Trophoblast cell (in vitro differentiated cells and primary cell): ENCODE data around the gene TM9SF2.

Experiments used
- DNase-seq, 2 donors: peaks; one replicate each; pipeline ENCODE4 v3.0.0-alpha.2; 2016
- H2AFZ ChIP-seq: 2 replicates; pipeline ENCODE4 v1.6.1; 2013; ENCODE audit warnings: low read length, moderate library complexity, mild to moderate bottlenecking; ENCODE audit not compliant: insufficient read depth, poor library complexity
- H2AK5ac ChIP-seq: 2 replicates; pipeline ENCODE4 v1.6.1; 2013; ENCODE audit warnings: mild to moderate bottlenecking, low read length
- H2BK120ac ChIP-seq: 2 replicates; pipeline ENCODE4 v1.6.1; 2013; ENCODE audit warnings: low read length, mild to moderate bottlenecking, moderate library complexity; ENCODE audit not compliant: insufficient read depth, poor library complexity
- H2BK12ac ChIP-seq: 2 replicates; pipeline ENCODE4 v1.6.1; 2013; ENCODE audit warnings: mild to moderate bottlenecking, low read length, moderate library complexity
- H2BK5ac ChIP-seq: 2 replicates; pipeline ENCODE4 v1.6.1; 2013; ENCODE audit warnings: low read length, low read depth, moderate library complexity, mild to moderate bottlenecking; ENCODE audit not compliant: poor library complexity
- H3K14ac ChIP-seq: 2 replicates; pipeline ENCODE4 v1.6.1; 2013; ENCODE audit warnings: mild to moderate bottlenecking, low read length
- H3K18ac ChIP-seq: 2 replicates; pipeline ENCODE4 v1.6.1; 2013; ENCODE audit warnings: mild to moderate bottlenecking, low read length
- H3K23ac ChIP-seq: 2 replicates; pipeline ENCODE4 v1.6.1; 2013; ENCODE audit warnings: low read length
- H3K27ac ChIP-seq: 2 replicates; pipeline ENCODE4 v1.5.1; 2013; ENCODE audit warnings: low read depth, mild to moderate bottlenecking, inconsistent platforms, low read length, moderate library complexity
- H3K27me3 ChIP-seq: 2 replicates; pipeline ENCODE4 v1.6.1; 2013; ENCODE audit warnings: inconsistent platforms, mild to moderate bottlenecking, low read length, moderate library complexity; ENCODE audit not compliant: insufficient read depth
- H3K36me3 ChIP-seq, 2 experiments: 1 replicate in 1 of 2; 2 replicates in 1 of 2; pipeline ENCODE4 v1.6.1; 2013; ENCODE audit warnings: low read length in 2 of 2, mild to moderate bottlenecking in 2 of 2, moderate library complexity in 1 of 2; ENCODE audit not compliant: insufficient read depth in 2 of 2, control insufficient read depth in 1 of 2
- H3K4ac ChIP-seq: 2 replicates; pipeline ENCODE4 v1.6.1; 2013; ENCODE audit warnings: low read depth, mild to moderate bottlenecking, low read length, moderate library complexity
- H3K4me1 ChIP-seq, 2 experiments: 1 replicate in 1 of 2; 2 replicates in 1 of 2; pipeline ENCODE4 v1.6.1; 2013; ENCODE audit warnings: low read length in 2 of 2, mild to moderate bottlenecking in 2 of 2, moderate library complexity in 1 of 2; ENCODE audit not compliant: insufficient read depth in 2 of 2, control insufficient read depth in 1 of 2
- H3K4me2 ChIP-seq: 2 replicates; pipeline ENCODE4 v1.6.1; 2013; ENCODE audit warnings: inconsistent platforms, mild to moderate bottlenecking, low read length, moderate library complexity
- H3K4me3 ChIP-seq: 2 replicates; pipeline ENCODE4 v1.5.1; 2013; ENCODE audit warnings: mild to moderate bottlenecking, low read depth, low read length, inconsistent platforms
- H3K79me1 ChIP-seq: one replicate; pipeline ENCODE4 v1.6.1; 2013; ENCODE audit warnings: low read length
- H3K79me2 ChIP-seq: 2 replicates; pipeline ENCODE4 v1.6.1; 2013; ENCODE audit warnings: low read length, mild to moderate bottlenecking; ENCODE audit not compliant: control insufficient read depth, insufficient read depth, poor library complexity
- H3K9ac ChIP-seq: 2 replicates; pipeline ENCODE4 v1.6.1; 2013; ENCODE audit warnings: mild to moderate bottlenecking, low read length
- H3K9me3 ChIP-seq: 2 replicates; pipeline ENCODE4 v1.6.1; 2013; ENCODE audit warnings: low read depth, mild to moderate bottlenecking, control low read depth, inconsistent platforms, low read length; ENCODE audit not compliant: insufficient read depth
- H4K12ac ChIP-seq: 2 replicates; pipeline ENCODE4 v1.6.1; 2013; ENCODE audit warnings: low read depth, mild to moderate bottlenecking, low read length, moderate library complexity
- H4K8ac ChIP-seq: 2 replicates; pipeline ENCODE4 v1.6.1; 2013; ENCODE audit warnings: low read depth, mild to moderate bottlenecking, low read length, moderate library complexity
- H4K91ac ChIP-seq: one replicate; pipeline ENCODE4 v1.6.1; 2013; ENCODE audit warnings: low read depth, mild to moderate bottlenecking, low read length, moderate library complexity
- WGBS: extraction: QIAGEN DNeasy Blood & Tissue Kit; methylation state at CpG from one replicate; pipeline ENCODE4 v1.1.7; 2013; ENCODE audit warnings: missing lambda C conversion rate; ENCODE audit not compliant: insufficient read length, insufficient coverage; ENCODE audit errors: extremely low coverage; 5-methylcytosine and 5-hydroxymethylcytosine counted together

The TM9SF2 gene

DNA sequence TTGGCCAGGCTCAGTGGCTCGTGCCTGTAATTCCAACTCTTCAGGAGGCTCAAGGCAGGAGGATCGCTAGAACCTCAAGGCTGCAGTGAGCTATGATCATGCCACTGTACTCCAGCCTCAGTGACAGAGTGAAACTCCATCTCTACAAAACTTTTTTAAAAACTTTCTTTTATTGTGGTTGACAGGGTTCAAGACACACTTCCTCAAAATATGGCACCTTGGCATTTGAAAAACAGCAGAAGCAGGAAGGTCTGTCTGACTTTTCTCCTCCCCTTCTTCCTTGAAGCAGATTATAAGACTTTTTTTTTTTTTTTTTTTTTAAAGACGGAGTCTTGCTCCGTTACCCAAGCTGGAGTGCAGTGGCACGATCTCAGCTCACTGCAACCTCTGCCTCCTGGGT, 100.3 kb downstream of the TM9SF2 start:
- WGBS: no CpG with 5 or more reads among the region's 5 CpGs
- no peak overlapping the region for H4K12ac ChIP-seq

DNA sequence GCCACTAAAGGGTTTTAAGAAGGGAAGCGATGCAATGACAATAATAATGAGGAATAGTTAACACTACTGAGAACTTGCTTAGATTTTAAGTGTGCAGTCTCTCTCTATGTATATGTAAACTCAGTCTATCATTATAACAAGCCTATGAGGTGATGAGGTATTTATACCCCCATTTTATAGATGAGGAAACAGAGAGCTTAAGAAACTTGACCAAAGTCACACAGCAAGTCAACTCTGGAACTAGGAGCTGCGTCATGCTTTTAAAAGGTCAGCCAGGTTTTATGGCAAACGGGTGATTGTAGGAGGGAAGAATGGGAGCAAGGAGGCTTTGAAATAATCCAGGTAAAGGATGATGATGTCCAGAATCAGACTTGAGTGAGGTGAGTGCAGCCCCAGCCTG, 103.4 kb downstream of the TM9SF2 start:
- H4K12ac ChIP-seq: no peak overlapping the region
- H3K4ac ChIP-seq: no peak overlapping the region
- H3K18ac ChIP-seq: no peak overlapping the region
- DNase-seq: no peak
- H3K23ac ChIP-seq: no peak overlapping the region
- H3K27me3 ChIP-seq: no peaks in the 10 kb centered on the region
- H3K36me3 ChIP-seq: no peaks in the 10 kb centered on the region
- H4K91ac ChIP-seq: no peak overlapping the region
- H3K4me1 ChIP-seq: peaks cover 0 to 2% of the 10 kb centered on the region in 2 experiments
- H2AK5ac ChIP-seq: no peak overlapping the region
- no peak overlapping the region for H2BK5ac ChIP-seq
- H2BK120ac ChIP-seq: no peak overlapping the region
- H3K4me3 ChIP-seq: no peak overlapping the region
- H3K9me3 ChIP-seq: no peaks in the 10 kb centered on the region
- H3K27ac ChIP-seq: no peak overlapping the region
- H3K14ac ChIP-seq: no peak overlapping the region
- no peak overlapping the region for H4K8ac ChIP-seq
- no peak overlapping the region for H2BK12ac ChIP-seq
- peaks cover 4% of the 10 kb centered on the region for H3K79me1 ChIP-seq
- H2AFZ ChIP-seq: no peak overlapping the region
- peaks cover 3% of the 10 kb centered on the region for H3K79me2 ChIP-seq
- H3K9ac ChIP-seq: no peak overlapping the region
- no peak overlapping the region for H3K4me2 ChIP-seq
- WGBS: no CpG with 5 or more reads among the region's 3 CpGs

More for the DNA sequence above, 100.3 kb downstream of the TM9SF2 start:
- Histone ChIP-seq H3K9me3 (no peaks in the 10 kb centered on the region), H2BK5ac (no peak overlapping the region), H2BK12ac (no peak overlapping the region), H2BK120ac (no peak overlapping the region), H3K4ac (no peak overlapping the region), H3K27ac (no peak overlapping the region), H3K18ac (no peak overlapping the region), H2AFZ (no peak overlapping the region), H3K36me3 (no peaks in the 10 kb centered on the region), H3K79me2 (no peaks in the 10 kb centered on the region), H3K14ac (no peak overlapping the region), H3K79me1 (no peaks in the 10 kb centered on the region), H3K4me1 (no peaks in the 10 kb centered on the region), H2AK5ac (no peak overlapping the region), H4K8ac (no peak overlapping the region), H3K4me2 (no peak overlapping the region), H3K27me3 (no peaks in the 10 kb centered on the region), H3K4me3 (no peak overlapping the region), H3K23ac (no peak overlapping the region), H3K9ac (no peak overlapping the region), H4K91ac (no peak overlapping the region)
- DNase-seq: no peak

DNA sequence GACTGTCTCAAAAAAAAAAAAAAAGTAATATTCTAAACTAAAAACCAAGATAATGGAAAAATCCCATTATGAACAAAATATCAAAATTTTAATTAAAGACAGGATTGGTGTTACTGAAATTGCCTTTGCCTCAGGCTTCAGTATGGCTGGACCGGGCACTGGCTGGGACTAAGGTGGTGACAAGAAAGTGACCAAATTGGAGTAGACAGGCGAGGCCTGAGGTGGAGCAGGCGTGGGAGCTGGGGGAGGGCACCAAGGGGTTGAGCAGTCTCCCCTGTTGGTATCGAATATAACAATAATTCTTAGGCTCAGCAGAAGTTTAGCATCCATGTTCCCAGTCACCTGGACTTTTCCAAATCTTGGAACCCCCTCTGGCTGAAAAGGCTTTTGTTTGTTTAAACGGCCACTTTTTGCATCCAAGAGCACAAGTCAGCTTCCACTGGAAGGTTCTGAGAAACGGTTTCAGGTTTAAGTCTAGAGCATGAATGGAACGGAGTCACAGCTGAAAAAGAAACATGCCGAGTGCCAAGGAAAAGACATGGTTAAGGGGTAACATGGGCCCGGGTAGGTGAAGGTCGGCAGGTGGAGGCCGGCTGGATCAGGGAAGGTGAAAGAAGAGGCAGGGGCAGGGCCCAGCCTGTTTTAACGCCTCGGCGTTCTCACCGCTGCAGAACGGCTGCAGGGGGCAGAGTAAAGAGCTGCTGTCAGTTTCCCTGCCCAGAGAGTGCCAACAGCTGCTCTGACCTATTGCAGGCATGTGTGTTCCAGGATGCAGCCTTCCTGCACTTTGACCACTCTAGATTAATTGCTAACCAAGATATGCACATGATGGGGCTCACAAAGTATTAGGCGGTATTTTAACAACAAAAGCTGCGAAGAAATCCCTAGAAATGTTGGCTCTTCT, 104.4 kb downstream of the TM9SF2 start:
- Histone ChIP-seq H3K79me1 (peaks cover 4% of the 10 kb centered on the region), H2AFZ (no peak overlapping the region), H3K79me2 (peaks cover 3% of the 10 kb centered on the region), H4K12ac (no peak overlapping the region), H3K4me3 (no peak overlapping the region), H3K14ac (no peak overlapping the region), H3K4me1 (peaks cover 3 to 8% of the 10 kb centered on the region in 2 experiments), H3K4me2 (peak overlapping the region; percentile 72), H3K36me3 (no peaks in the 10 kb centered on the region), H2BK12ac (no peak overlapping the region), H3K9ac (no peak overlapping the region), H3K23ac (no peak overlapping the region), H3K18ac (no peak overlapping the region), H3K9me3 (no peaks in the 10 kb centered on the region), H2BK120ac (no peak overlapping the region), H3K27ac (no peak overlapping the region), H4K8ac (no peak overlapping the region), H3K27me3 (no peaks in the 10 kb centered on the region), H3K4ac (no peak overlapping the region), H4K91ac (no peak overlapping the region), H2AK5ac (no peak overlapping the region), H2BK5ac (no peak overlapping the region)
- no CpG with 5 or more reads among the region's 18 CpGs for WGBS
- DNase-seq: peak; percentile 8 to 44

DNA sequence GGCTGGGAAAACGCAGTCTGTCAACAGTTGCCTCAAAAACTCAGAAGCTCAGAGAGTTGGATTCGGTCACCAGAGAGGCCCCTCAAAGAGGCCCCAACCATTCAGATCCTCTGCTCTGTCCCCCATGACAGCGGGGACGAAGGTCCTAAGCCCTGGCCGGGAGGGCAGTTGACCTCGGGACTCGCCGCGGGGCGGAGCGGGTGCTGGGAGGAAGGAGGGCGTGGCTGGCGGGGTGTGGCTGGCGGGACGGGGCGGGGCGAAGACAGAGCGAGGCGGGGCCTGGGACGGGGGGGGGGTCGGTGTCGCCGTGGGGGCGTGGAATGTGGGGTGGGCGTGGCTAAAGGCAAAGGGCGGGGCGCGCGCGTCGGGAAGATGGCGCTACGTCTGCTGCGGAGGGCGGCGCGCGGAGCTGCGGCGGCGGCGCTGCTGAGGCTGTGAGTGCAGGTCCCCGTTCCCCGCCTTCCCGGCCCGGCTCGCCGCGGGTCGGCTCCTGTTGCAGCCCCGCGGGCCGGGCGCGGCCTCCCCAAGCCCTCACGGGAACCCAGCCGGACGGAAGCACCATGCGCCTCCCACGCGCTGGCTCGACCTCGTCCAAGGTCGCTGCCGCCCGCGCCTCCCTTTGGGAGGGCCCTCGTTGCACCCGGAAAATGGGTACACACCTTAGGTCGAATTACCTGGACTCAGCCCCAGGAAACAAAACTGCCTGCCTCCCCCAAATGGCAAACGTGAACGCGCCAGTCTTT, 105.2 kb downstream of the TM9SF2 start, which contains the start of gene CLYBL:
TSS of gene CLYBL (plus strand) at position 367 of the 743 bp plus-strand sequence.
- Histone ChIP-seq H3K9ac (no peak within 1 kb of the TSS), H3K18ac (peak within 1 kb of the TSS; percentile 92), H3K27me3 (no peaks in the 10 kb centered on the region), H2AFZ (peak within 1 kb of the TSS; percentile 99), H3K23ac (no peak within 1 kb of the TSS), H4K91ac (peak within 1 kb of the TSS; percentile 75), H3K27ac (no peak within 1 kb of the TSS), H3K36me3 (no peaks in the 10 kb centered on the region), H3K4ac (peak within 1 kb of the TSS; percentile 40), H3K9me3 (no peaks in the 10 kb centered on the region), H3K4me2 (peak within 1 kb of the TSS; percentile 72), H3K4me1 (peaks cover 3 to 8% of the 10 kb centered on the region in 2 experiments), H3K79me2 (peaks cover 3% of the 10 kb centered on the region), H4K12ac (peak within 1 kb of the TSS; percentile 93), H3K4me3 (peak within 1 kb of the TSS; percentile 80), H2BK5ac (no peak within 1 kb of the TSS), H2BK12ac (peak within 1 kb of the TSS; percentile 54), H3K14ac (peak within 1 kb of the TSS; percentile 86), H2BK120ac (peak within 1 kb of the TSS; percentile 96), H3K79me1 (peaks cover 4% of the 10 kb centered on the region), H4K8ac (peak within 1 kb of the TSS; percentile 93), H2AK5ac (no peak within 1 kb of the TSS)
- WGBS: no CpG with 5 or more reads among the region's 73 CpGs
- DNase-seq: peak; percentile 68 to 83
